H9 (cell line): ENCODE measurements around the gene TBCK. TPM values are rescaled to one million over a fixed set of nuclear protein-coding genes. Genes with fewer than 3 reads are reported as not detected.

Experiments
- DNase-seq: peaks from one replicate; pipeline ENCODE4 v3.0.0-alpha.2; 2017
- H2AFZ ChIP-seq: one replicate; pipeline ENCODE4 v1.6.1; 2013; ENCODE audit warnings: mild to moderate bottlenecking, low read length, control low read depth, moderate library complexity
- H2AK5ac ChIP-seq: 2 replicates; pipeline ENCODE4 v1.6.1; 2013; ENCODE audit warnings: low read length, control low read depth, mixed read lengths; ENCODE audit not compliant: insufficient read length
- H2BK120ac ChIP-seq: one replicate; pipeline ENCODE4 v1.6.1; 2013; ENCODE audit warnings: low read depth, mild to moderate bottlenecking, low read length, control low read depth, inconsistent platforms; ENCODE audit not compliant: poor library complexity, severe bottlenecking
- H2BK12ac ChIP-seq: 2 replicates; pipeline ENCODE4 v1.6.1; 2013; ENCODE audit warnings: low read length, control low read depth, mixed read lengths, low read depth; ENCODE audit not compliant: insufficient read length
- H2BK15ac ChIP-seq: 2 replicates; pipeline ENCODE4 v1.6.1; 2013; ENCODE audit warnings: low read depth, low read length, control low read depth
- H2BK20ac ChIP-seq: one replicate; pipeline ENCODE4 v1.6.1; 2013; ENCODE audit warnings: low read depth, mild to moderate bottlenecking, low read length, control low read depth, inconsistent platforms; ENCODE audit not compliant: poor library complexity, severe bottlenecking
- H2BK5ac ChIP-seq: 2 replicates; pipeline ENCODE4 v1.6.1; 2013; ENCODE audit warnings: low read length, control low read depth, mixed read lengths; ENCODE audit not compliant: insufficient read length
- H3K14ac ChIP-seq: 2 replicates; pipeline ENCODE4 v1.6.1; 2013; ENCODE audit warnings: low read length, control low read depth; ENCODE audit not compliant: insufficient read depth
- H3K18ac ChIP-seq: 2 replicates; pipeline ENCODE4 v1.6.1; 2013; ENCODE audit warnings: low read depth, mild to moderate bottlenecking, mixed read lengths, low read length, control low read depth; ENCODE audit not compliant: insufficient read length
- H3K23ac ChIP-seq: 2 replicates; pipeline ENCODE4 v1.6.1; 2013; ENCODE audit warnings: low read length, control low read depth, mixed read lengths, low read depth; ENCODE audit not compliant: insufficient read length
- H3K23me2 ChIP-seq: 2 replicates; pipeline ENCODE4 v1.6.1; 2013; ENCODE audit warnings: low read depth, mild to moderate bottlenecking, mixed read lengths, low read length, control low read depth; ENCODE audit not compliant: insufficient read length, poor library complexity, severe bottlenecking
- H3K27ac ChIP-seq: 2 replicates; pipeline ENCODE4 v1.5.1; 2013; ENCODE audit warnings: low read length, control low read depth, mixed read lengths, low read depth; ENCODE audit not compliant: insufficient read length
- H3K27me3 ChIP-seq: 2 replicates; pipeline ENCODE4 v1.6.1; 2013; ENCODE audit warnings: low read length, control low read depth, inconsistent platforms; ENCODE audit not compliant: insufficient read depth
- H3K4ac ChIP-seq: 2 replicates; pipeline ENCODE4 v1.6.1; 2013; ENCODE audit warnings: low read depth, mild to moderate bottlenecking, control low read depth, inconsistent platforms, low read length, moderate library complexity
- H3K4me1 ChIP-seq: 2 replicates; pipeline ENCODE4 v1.6.1; 2013; ENCODE audit warnings: low read length, control low read depth, inconsistent platforms; ENCODE audit not compliant: insufficient read depth
- H3K4me2 ChIP-seq: 2 replicates; pipeline ENCODE4 v1.6.1; 2013; ENCODE audit warnings: low read length, control low read depth, mixed read lengths; ENCODE audit not compliant: insufficient read length, insufficient read depth
- H3K56ac ChIP-seq: 2 replicates; pipeline ENCODE4 v1.6.1; 2013; ENCODE audit warnings: low read depth, mild to moderate bottlenecking, mixed read lengths, low read length, control low read depth; ENCODE audit not compliant: insufficient read length
- H3K79me1 ChIP-seq: 2 replicates; pipeline ENCODE4 v1.6.1; 2013; ENCODE audit warnings: low read depth, mild to moderate bottlenecking, moderate library complexity, low read length, control low read depth, inconsistent platforms; ENCODE audit not compliant: insufficient read depth, poor library complexity, severe bottlenecking
- H3K79me2 ChIP-seq: 2 replicates; pipeline ENCODE4 v1.6.1; 2013; ENCODE audit warnings: low read length, control low read depth, inconsistent platforms; ENCODE audit not compliant: insufficient read depth
- H3K9ac ChIP-seq: 2 replicates; pipeline ENCODE4 v1.6.1; 2013; ENCODE audit warnings: low read length, control low read depth, mixed read lengths; ENCODE audit not compliant: insufficient read length; ENCODE audit errors: extremely low read depth
- H3K9me3 ChIP-seq: one replicate; pipeline ENCODE4 v1.6.1; 2013; ENCODE audit warnings: low read depth, low read length, inconsistent platforms; ENCODE audit not compliant: control insufficient read depth
- H3T11ph ChIP-seq: one replicate; pipeline ENCODE4 v1.6.1; 2013; ENCODE audit warnings: mild to moderate bottlenecking, low read length, control low read depth, inconsistent platforms
- H4K20me1 ChIP-seq: one replicate; pipeline ENCODE4 v1.6.1; 2013; ENCODE audit not compliant: control insufficient read depth, insufficient read length, insufficient read depth
- H4K5ac ChIP-seq: 2 replicates; pipeline ENCODE4 v1.6.1; 2013; ENCODE audit warnings: low read depth, mild to moderate bottlenecking, mixed read lengths, low read length, control low read depth; ENCODE audit not compliant: insufficient read length
- H4K8ac ChIP-seq: replicated peaks from 2 replicates; pipeline ENCODE4 v1.6.1; 2013; ENCODE audit warnings: low read length, control low read depth, mixed read lengths, low read depth; ENCODE audit not compliant: insufficient read length
- H4K91ac ChIP-seq: 2 replicates; pipeline ENCODE4 v1.6.1; 2013; ENCODE audit warnings: low read depth, mild to moderate bottlenecking, moderate library complexity, mixed read lengths, low read length, control low read depth; ENCODE audit not compliant: insufficient read length
- H3K27ac Mint-ChIP-seq, 3 experiments: 2 replicates in 2 of 3; 3 replicates in 1 of 3; pipeline ENCODE4 v1.8.0; 2020 to 2021; ENCODE audit warnings: mixed read lengths in 3 of 3, mild to moderate bottlenecking in 1 of 3, moderate library complexity in 1 of 3
- H3K27me3 Mint-ChIP-seq: 2 replicates; pipeline ENCODE4 v1.8.0; 2021; ENCODE audit warnings: low read depth, mild to moderate bottlenecking, moderate library complexity, mixed read lengths
- H3K36me3 Mint-ChIP-seq, 3 experiments: 2 replicates in 2 of 3; 3 replicates in 1 of 3; pipeline ENCODE4 v1.8.0; 2020 to 2021; ENCODE audit warnings: low read depth in 3 of 3, mixed read lengths in 3 of 3; ENCODE audit not compliant: insufficient read depth in 1 of 3
- H3K4me1 Mint-ChIP-seq, 2 experiments: 2 replicates each; pipeline ENCODE4 v1.8.0; 2020; ENCODE audit warnings: mixed read lengths in 2 of 2
- H3K4me3 Mint-ChIP-seq, 2 experiments: 2 replicates in 1 of 2; 3 replicates in 1 of 2; pipeline ENCODE4 v1.8.0; 2020 to 2021; ENCODE audit warnings: mild to moderate bottlenecking in 2 of 2, mixed read lengths in 2 of 2, moderate library complexity in 1 of 2
- H3K9me3 Mint-ChIP-seq, 2 experiments: 2 replicates in 1 of 2; 3 replicates in 1 of 2; pipeline ENCODE4 v1.8.0; 2020; ENCODE audit warnings: mild to moderate bottlenecking in 2 of 2, mixed read lengths in 2 of 2, moderate library complexity in 1 of 2
- WGBS: extraction: QIAGEN DNeasy Blood & Tissue Kit; methylation state at CpG from one replicate; pipeline ENCODE4 v1.1.7; 2013; ENCODE audit warnings: missing lambda C conversion rate, low lambda C conversion rate, mixed read lengths; ENCODE audit not compliant: insufficient read length; ENCODE audit errors: extremely low coverage; 5-methylcytosine and 5-hydroxymethylcytosine counted together
- total RNA-seq: library from RNA; stranded (reverse); gene quantifications from 2 replicates; pipeline ENCODE4 v1.2.1, GENCODE V29; 2021
- TF ChIP-seq, protein P1 (sequence below): fragments of 200-600 bp; sonication (generic); conservative IDR thresholded peaks from 3 replicates; pipeline ENCODE4 v1.8.0; 2021; ENCODE audit warnings: antibody characterized with exemption, mild to moderate bottlenecking

TBCK gene
- total RNA-seq, 1 experiment from 2014 or later = 22.1 TPM

DNA sequence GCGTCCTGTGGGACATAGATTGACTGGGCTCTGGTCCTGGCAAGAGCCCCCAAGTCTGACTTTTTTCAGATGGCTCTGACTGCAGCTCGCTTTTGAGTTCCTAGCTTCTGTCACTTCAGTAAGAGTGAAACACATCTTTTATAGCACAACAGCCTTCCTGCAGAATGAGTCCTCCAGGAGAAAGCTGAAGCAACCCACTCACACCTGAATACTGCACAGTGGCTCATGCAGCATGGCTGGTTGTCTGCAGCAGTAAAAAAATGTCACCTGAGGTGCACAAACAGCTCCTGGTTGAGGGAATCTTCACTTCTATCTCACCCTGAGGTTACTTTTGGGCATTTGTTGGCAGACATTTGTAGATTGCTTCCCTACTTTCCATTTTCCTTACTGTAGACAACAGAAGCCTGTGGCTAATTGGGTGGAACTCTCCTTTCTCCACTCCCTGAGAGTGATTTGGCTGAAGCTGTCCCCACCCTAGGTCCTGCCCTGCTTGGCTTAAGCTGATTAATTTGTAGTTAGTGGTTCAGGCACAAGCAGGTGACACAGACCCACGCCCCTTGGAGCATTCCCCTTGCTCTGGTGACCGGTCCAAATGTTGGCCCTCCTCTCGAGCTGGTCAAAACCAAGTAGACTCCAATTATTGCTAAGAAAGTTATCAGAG is 321.0 kb downstream of the TBCK start:
- no peak overlapping the region for H4K5ac ChIP-seq
- H3K4me1 ChIP-seq = peaks cover 10% of the 10 kb centered on the region
- no peak overlapping the region for H3K56ac ChIP-seq
- H4K20me1 ChIP-seq = no peaks in the 10 kb centered on the region
- H2BK12ac ChIP-seq = no peak overlapping the region
- H4K91ac ChIP-seq = no peak overlapping the region
- no CpG with 5 or more reads among the region's 5 CpGs for WGBS
- DNase-seq = no peak
- no peaks in the 10 kb centered on the region for H3K79me2 ChIP-seq
- H2BK15ac ChIP-seq = no peak overlapping the region
- no peaks in the 10 kb centered on the region for H3K36me3 Mint-ChIP-seq
- no peak overlapping the region for H3K9ac ChIP-seq
- no peaks in the 10 kb centered on the region for H3K23me2 ChIP-seq
- no peak overlapping the region for H2BK20ac ChIP-seq
- no peak overlapping the region for H3K14ac ChIP-seq
- H3K27ac ChIP-seq = no peak overlapping the region
- H2AFZ ChIP-seq = no peak overlapping the region
- no peaks in the 10 kb centered on the region for H3K27me3 Mint-ChIP-seq
- H3K18ac ChIP-seq = no peak overlapping the region
- H2AK5ac ChIP-seq = no peak overlapping the region
- H3K4me2 ChIP-seq = no peak overlapping the region
- no peaks in the 10 kb centered on the region for H3K9me3 Mint-ChIP-seq
- H3K27me3 ChIP-seq = no peaks in the 10 kb centered on the region
- no peak overlapping the region for H3K4ac ChIP-seq
- no peak overlapping the region for H2BK5ac ChIP-seq
- no peaks in the 10 kb centered on the region for H3K79me1 ChIP-seq
- H3K4me1 Mint-ChIP-seq = peaks cover 16 to 19% of the 10 kb centered on the region in 2 experiments
- H3K9me3 ChIP-seq = no peaks in the 10 kb centered on the region
- TF ChIP-seq, protein P1, sequence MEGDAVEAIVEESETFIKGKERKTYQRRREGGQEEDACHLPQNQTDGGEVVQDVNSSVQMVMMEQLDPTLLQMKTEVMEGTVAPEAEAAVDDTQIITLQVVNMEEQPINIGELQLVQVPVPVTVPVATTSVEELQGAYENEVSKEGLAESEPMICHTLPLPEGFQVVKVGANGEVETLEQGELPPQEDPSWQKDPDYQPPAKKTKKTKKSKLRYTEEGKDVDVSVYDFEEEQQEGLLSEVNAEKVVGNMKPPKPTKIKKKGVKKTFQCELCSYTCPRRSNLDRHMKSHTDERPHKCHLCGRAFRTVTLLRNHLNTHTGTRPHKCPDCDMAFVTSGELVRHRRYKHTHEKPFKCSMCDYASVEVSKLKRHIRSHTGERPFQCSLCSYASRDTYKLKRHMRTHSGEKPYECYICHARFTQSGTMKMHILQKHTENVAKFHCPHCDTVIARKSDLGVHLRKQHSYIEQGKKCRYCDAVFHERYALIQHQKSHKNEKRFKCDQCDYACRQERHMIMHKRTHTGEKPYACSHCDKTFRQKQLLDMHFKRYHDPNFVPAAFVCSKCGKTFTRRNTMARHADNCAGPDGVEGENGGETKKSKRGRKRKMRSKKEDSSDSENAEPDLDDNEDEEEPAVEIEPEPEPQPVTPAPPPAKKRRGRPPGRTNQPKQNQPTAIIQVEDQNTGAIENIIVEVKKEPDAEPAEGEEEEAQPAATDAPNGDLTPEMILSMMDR = no peak
- no peak overlapping the region for H3K4me3 Mint-ChIP-seq
- H3K27ac Mint-ChIP-seq = no peak overlapping the region; a peak in 1 of 7 replicates
- H3T11ph ChIP-seq = no peak overlapping the region
- H2BK120ac ChIP-seq = no peak overlapping the region
- H4K8ac ChIP-seq = no peak overlapping the region
- H3K23ac ChIP-seq = no peak overlapping the region
